Measurements from ENCODE around the gene CCDC172. TPM values are rescaled to one million over a fixed set of nuclear protein-coding genes. Genes with fewer than 3 reads are reported as not detected.

Gene CCDC172
- total and polyA plus RNA-seq, 4 donors: not detected

- no peak for DNase-seq
- Histone ChIP-seq H3K27me3 (ENCODE audit: control insufficient read depth in 1 of 2, insufficient read depth in 2 of 2, low read length in 1 of 2) (no peaks in the 10 kb centered on the region), H3K9me3 (ENCODE audit: control insufficient read depth, low read length) (peaks cover under 1% of the 10 kb centered on the region), H3K36me3 (ENCODE audit: control insufficient read depth in 1 of 2, insufficient read depth in 2 of 2, low read length in 1 of 2) (no peaks in the 10 kb centered on the region), H3K4me1 (ENCODE audit: control insufficient read depth in 1 of 2, insufficient read depth in 2 of 2, low read length in 2 of 2) (no peaks in the 10 kb centered on the region), H3K27ac (ENCODE audit: low read depth in 1 of 2, low read length in 2 of 2) (no peak overlapping the region), H3K4me3 (ENCODE audit: low read length in 2 of 2) (no peak overlapping the region)
- intact Hi-C loops (cut with DNase I): no loop called here
- ATAC-seq (ENCODE audit: low FRiP score): no peak
- WGBS, 2 donors: 66 to 67% methylated on average over 4 of the region's 4 CpGs
Observed at GRCh38 chr10:116429288-116429977, 105.2 kb downstream of the CCDC172 start.

Other genes with a start within 250 kb of the CCDC172 start
- 10 to 100 TPM; 10.3 to 27.1 TPM for gene GFRA1, start 51.2 kb upstream of the CCDC172 start, total RNA-seq
- gene GFRA1, start 51.2 kb upstream of the CCDC172 start, polyA plus RNA-seq: under 1 TPM; under 0.01 to 0.15 TPM
- gene PNLIPRP3, start 103.4 kb downstream of the CCDC172 start, total RNA-seq: not detected
- not detected for gene PNLIPRP3, start 103.4 kb downstream of the CCDC172 start, polyA plus RNA-seq
- gene PNLIP, start 221.5 kb downstream of the CCDC172 start, total RNA-seq: 1 to 10 TPM; 2.3 to 2.7 TPM
- gene PNLIP, start 221.5 kb downstream of the CCDC172 start, polyA plus RNA-seq: 1 to 10 TPM in 1 of 2 donors, under 1 TPM in 1; 0.88 to 1.3 TPM

Data from aorta (tissue), 5 donors.